Endothelial cell (in vitro differentiated cells): ENCODE results near the gene DPYSL4. TPM values are rescaled to one million over a fixed set of nuclear protein-coding genes. Genes with fewer than 3 reads are reported as not detected.

Experiments used
- DNase-seq: peaks from one replicate; pipeline ENCODE4 v3.0.0; 2021; ENCODE audit warnings: low spot score
- H3K27ac Mint-ChIP-seq: one replicate; pipeline ENCODE4 v1.8.0; 2021; ENCODE audit warnings: mixed read lengths, inconsistent platforms; ENCODE audit not compliant: unreplicated experiment
- H3K27me3 Mint-ChIP-seq: one replicate; pipeline ENCODE4 v1.8.0; 2021; ENCODE audit warnings: mild to moderate bottlenecking, moderate library complexity, mixed read lengths, inconsistent platforms; ENCODE audit not compliant: unreplicated experiment
- H3K36me3 Mint-ChIP-seq: one replicate; pipeline ENCODE4 v1.8.0; 2021; ENCODE audit warnings: mild to moderate bottlenecking, low read depth, mixed read lengths, inconsistent platforms; ENCODE audit not compliant: unreplicated experiment
- H3K4me1 Mint-ChIP-seq: one replicate; pipeline ENCODE4 v1.8.0; 2021; ENCODE audit warnings: mild to moderate bottlenecking, mixed read lengths, inconsistent platforms; ENCODE audit not compliant: unreplicated experiment
- H3K4me3 Mint-ChIP-seq: one replicate; pipeline ENCODE4 v1.8.0; 2021; ENCODE audit warnings: mild to moderate bottlenecking, mixed read lengths, inconsistent platforms; ENCODE audit not compliant: unreplicated experiment
- H3K9me3 Mint-ChIP-seq: one replicate; pipeline ENCODE4 v1.8.0; 2021; ENCODE audit warnings: mixed read lengths, inconsistent platforms; ENCODE audit not compliant: unreplicated experiment
- total RNA-seq: library from RNA; stranded (reverse); fragmentation: NEBNext Ultra II Directional; extraction: Animal tissue kit (Norgen Biotek cat#: 25700); gene quantifications from one replicate; pipeline ENCODE4 v1.2.1, GENCODE V29; 2021; ENCODE audit not compliant: unreplicated experiment
- TF ChIP-seq, protein P1 (sequence below): fragments of 200-600 bp; sonication (generic); IDR thresholded peaks from one replicate; pipeline ENCODE4 v1.5.0; 2021; ENCODE audit warnings: antibody characterized with exemption; ENCODE audit not compliant: unreplicated experiment

Gene DPYSL4
- total RNA-seq, 1 donor from 2014 or later = 15.0 TPM

DNA sequence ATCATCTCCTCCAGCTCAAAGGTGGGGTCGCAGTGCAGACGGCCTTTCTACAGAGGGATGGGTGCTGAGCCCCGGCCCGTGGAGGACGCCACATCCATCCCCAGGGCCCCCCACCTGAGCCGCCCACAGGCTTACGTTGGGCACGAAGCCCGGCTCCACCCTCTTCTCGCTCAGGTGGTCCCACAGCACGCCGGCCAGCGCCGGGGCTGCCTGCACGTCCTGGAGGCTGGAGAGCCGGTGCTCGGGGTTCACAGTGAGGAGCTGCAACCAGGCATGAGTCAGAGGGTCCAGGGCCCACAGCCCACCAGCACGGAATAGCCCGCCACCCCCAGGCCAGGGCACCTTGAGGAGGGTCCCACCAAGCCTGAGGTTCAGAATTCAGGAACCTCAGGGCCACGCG is 36.0 kb downstream of the DPYSL4 start:
- H3K27me3 Mint-ChIP-seq = peaks cover 10% of the 10 kb centered on the region

DNA sequence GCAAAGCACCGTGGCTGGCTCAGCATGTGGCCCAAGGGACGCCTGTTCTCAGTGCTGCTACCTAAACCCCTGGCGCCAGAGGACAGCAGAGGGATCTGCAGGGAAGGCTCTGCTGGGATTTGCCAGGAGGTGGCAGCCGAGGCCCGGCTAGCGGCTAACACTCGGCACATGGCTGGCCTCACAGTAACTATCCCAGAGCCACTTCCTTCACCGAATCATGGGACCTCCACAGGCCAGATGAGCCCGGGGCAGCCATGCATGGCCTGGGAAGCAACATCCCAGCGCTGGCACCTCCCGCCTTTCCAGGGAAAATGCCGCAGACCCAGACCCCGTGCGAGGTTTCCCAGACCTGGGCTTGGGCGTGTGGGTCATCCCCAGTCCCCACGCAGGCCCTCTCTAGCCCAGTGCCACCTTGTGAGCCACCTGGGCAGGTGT is 36.4 kb downstream of the DPYSL4 start:
- no peak overlapping the region for H3K4me3 Mint-ChIP-seq
- no peaks in the 10 kb centered on the region for H3K9me3 Mint-ChIP-seq

More for the DNA sequence above, 36.0 kb downstream of the DPYSL4 start:
- Mint-ChIP-seq H3K9me3 (peaks cover 1% of the 10 kb centered on the region), H3K27ac (no peak overlapping the region), H3K4me3 (no peak overlapping the region), H3K4me1 (no peaks in the 10 kb centered on the region), H3K36me3 (peaks cover 5% of the 10 kb centered on the region)
- TF ChIP-seq, protein P1, sequence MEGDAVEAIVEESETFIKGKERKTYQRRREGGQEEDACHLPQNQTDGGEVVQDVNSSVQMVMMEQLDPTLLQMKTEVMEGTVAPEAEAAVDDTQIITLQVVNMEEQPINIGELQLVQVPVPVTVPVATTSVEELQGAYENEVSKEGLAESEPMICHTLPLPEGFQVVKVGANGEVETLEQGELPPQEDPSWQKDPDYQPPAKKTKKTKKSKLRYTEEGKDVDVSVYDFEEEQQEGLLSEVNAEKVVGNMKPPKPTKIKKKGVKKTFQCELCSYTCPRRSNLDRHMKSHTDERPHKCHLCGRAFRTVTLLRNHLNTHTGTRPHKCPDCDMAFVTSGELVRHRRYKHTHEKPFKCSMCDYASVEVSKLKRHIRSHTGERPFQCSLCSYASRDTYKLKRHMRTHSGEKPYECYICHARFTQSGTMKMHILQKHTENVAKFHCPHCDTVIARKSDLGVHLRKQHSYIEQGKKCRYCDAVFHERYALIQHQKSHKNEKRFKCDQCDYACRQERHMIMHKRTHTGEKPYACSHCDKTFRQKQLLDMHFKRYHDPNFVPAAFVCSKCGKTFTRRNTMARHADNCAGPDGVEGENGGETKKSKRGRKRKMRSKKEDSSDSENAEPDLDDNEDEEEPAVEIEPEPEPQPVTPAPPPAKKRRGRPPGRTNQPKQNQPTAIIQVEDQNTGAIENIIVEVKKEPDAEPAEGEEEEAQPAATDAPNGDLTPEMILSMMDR = no peak
- no peak for DNase-seq

DNA sequence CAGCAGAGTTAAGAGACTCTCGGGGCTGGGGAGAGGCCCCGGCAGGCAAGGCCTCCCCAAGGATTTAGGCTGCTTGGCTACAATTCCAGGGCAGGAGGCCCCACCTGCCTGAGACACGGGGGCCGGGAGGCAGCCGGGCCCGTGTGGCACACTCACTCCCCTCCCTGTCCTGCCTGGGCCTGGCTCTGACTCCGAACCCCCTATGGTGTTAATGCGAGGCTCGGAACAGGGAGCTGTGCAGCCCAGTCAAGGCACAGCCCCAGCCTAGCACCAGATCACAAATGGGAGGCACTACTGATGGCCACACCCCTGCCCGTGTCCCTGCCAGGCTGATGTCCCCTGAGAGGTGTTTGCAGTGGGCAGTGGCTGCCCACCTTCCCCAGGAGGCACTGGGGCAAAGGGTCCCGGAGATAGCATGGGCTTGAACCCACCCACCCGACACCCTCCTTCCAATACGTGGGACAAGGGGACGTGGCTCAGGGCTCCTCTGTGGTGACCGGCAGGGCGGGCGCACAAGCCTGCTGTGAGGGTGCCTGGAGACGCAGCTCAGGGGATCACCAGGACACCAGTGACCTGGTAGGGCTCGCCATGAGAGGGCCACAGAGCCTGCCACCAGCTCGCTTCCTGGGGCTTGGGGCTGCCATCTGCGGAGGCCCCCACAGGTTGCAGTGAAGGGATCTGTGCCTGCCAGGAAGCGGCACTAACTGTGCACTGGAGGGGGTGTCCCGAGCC is 37.0 kb downstream of the DPYSL4 start:
- no peak overlapping the region for H3K27ac Mint-ChIP-seq
- H3K27me3 Mint-ChIP-seq = peaks cover 13% of the 10 kb centered on the region
- no peaks in the 10 kb centered on the region for H3K9me3 Mint-ChIP-seq
- H3K4me3 Mint-ChIP-seq = no peak overlapping the region
- no peaks in the 10 kb centered on the region for H3K4me1 Mint-ChIP-seq
- peaks cover 5% of the 10 kb centered on the region for H3K36me3 Mint-ChIP-seq
- no peak for DNase-seq
- TF ChIP-seq, protein P1 = no peak

More for the DNA sequence above, 36.4 kb downstream of the DPYSL4 start:
- Mint-ChIP-seq H3K27me3 (peaks cover 10% of the 10 kb centered on the region), H3K36me3 (peaks cover 5% of the 10 kb centered on the region), H3K27ac (no peak overlapping the region), H3K4me1 (no peaks in the 10 kb centered on the region)
- TF ChIP-seq, protein P1 = no peak
- DNase-seq = peak; percentile 79

DNA sequence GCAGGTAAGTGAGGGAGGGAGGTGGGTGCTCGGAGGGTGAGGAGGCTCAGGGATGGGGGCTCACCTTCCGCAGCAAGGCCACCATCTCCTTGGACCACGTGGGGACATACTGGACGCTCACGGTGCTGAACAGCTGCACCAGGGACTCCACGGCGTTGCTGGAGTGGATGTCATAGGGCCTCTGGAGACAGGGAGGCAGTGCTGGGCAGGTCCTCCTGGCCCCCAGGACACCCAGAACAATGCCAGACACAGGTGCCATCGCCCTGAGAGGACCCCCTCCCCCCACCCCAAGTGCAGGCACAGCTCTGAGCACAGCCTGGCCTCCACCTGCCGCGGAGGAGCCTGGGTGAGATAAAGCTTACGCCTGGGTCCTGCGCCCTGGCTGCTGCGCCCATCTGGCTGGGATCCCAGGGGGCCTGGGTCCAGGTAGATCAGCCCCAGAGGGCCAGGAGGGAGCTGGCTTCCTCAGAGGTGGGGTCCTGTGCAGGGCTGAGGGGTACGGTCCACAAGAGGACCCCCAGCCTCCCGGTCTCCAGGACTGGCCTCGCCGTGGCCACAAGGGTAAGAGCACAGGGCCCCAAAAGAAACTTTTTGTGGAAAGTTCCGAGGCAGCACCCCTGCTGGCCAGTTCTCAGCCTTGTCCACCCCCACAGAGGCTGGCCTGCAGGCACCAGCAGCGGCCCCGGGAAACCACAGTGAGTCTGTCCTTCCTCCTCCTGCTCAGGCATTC is 37.8 kb downstream of the DPYSL4 start:
- TF ChIP-seq, protein P1 = no peak
- peaks cover 5% of the 10 kb centered on the region for H3K36me3 Mint-ChIP-seq
- H3K9me3 Mint-ChIP-seq = no peaks in the 10 kb centered on the region
- H3K4me3 Mint-ChIP-seq = no peak overlapping the region
- no peak overlapping the region for H3K27ac Mint-ChIP-seq
- peaks cover 16% of the 10 kb centered on the region for H3K27me3 Mint-ChIP-seq
- no peaks in the 10 kb centered on the region for H3K4me1 Mint-ChIP-seq
- DNase-seq = no peak
